ENCODE measurements around the gene BET1L. TPM values are rescaled to one million over a fixed set of nuclear protein-coding genes. Genes with fewer than 3 reads are reported as not detected.
A peak's percentile ranks its signal among the peaks of the same experiment; 100 is the strongest.
"Not testable (repeated sequence)": the region's sequence is repeated elsewhere in the genome, so short reads cannot be mapped to it uniquely, and the experiment has no call there.

Gene BET1L
- total and polyA plus RNA-seq, 2 donors (not counting 1 experiment from before 2014, with no cell fraction given) = 21.1 to 70.2 TPM

DNA sequence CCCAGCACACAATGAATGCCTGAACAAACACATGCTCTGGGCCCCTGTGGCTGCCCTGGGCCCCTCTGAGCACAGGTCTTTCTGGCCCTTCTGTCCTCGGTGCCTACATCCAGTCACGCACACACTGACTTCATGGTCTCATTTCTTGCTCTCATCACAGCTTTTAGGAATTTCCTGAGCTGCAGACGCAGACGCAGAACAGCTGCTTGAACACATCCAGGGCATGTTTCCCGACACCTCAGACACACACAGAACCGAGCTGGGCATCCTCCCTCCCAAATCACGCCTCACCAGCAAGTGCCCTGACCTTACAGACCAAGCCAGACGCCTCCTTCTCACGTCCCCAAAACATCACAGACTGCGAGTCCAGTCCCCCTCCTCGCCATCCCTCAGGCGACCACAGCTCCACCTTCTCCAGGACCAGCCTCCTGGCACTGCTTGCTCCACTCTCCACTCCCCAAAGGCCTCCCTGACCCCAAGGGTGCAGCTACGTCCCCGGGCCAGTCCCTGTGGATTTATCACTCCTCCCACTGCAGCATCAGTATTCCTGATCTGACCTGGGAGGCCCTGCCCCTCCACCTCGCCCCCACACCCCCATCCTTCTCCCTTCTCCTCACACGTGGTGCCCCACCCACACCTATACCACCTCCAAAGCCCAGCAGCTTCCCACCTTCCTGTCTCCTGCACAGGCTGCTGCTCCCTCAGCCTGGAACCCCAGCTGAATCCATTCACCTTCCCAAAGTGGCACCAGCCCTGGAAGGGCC is 16.0 kb upstream of the BET1L start:
- Histone ChIP-seq H4K20me1 (ENCODE audit: control insufficient read depth, extremely low read depth, insufficient read depth, low read length) (no peaks in the 10 kb centered on the region), H3K36me3 (ENCODE audit: control insufficient read depth, insufficient read depth, low read length) (peaks cover 1% of the 10 kb centered on the region), H3K9ac (ENCODE audit: insufficient read depth, low read length) (no peak overlapping the region), H3K4me2 (ENCODE audit: extremely low read depth, insufficient read depth, low read length) (no peak overlapping the region), H2AFZ (ENCODE audit: low read length) (no peak overlapping the region), H3K27me3 (ENCODE audit: control insufficient read depth, insufficient read depth, low read length) (no peaks in the 10 kb centered on the region), H3K27ac (ENCODE audit: insufficient read depth, low read length) (peak overlapping the region; percentile 61), H3K9me3 (ENCODE audit: control insufficient read depth, insufficient read depth, low read depth, low read length) (no peaks in the 10 kb centered on the region), H3K4me3 (replicated peaks in 1 of 4; ENCODE audit: control extremely low read depth in 1 of 4, insufficient read depth in 1 of 4, low read depth in 3 of 4, low read length in 4 of 4) (no peak overlapping the region), H3K79me2 (ENCODE audit: control insufficient read depth, insufficient read depth, low read length) (no peaks in the 10 kb centered on the region), H3K4me1 (ENCODE audit: control insufficient read depth, extremely low read depth, insufficient read depth, low read length) (peaks cover 10% of the 10 kb centered on the region)
- DNase-seq (ENCODE audit: low read depth in 2 of 2) = peak in 1 of 2 donors; percentile 39
- TF ChIP-seq CTCF (conservative IDR thresholded peaks at IDR 0.05 in 1 of 2, IDR thresholded peaks at IDR 0.05 in 1 of 2; ENCODE audit: low read depth in 1 of 2, low read length in 2 of 2) (no peak), EZH2 (IDR thresholded peaks at IDR 0.05; ENCODE audit: low read length, missing control alignments) (no peak)

- H3K9me3 ChIP-seq (ENCODE audit: control insufficient read depth, insufficient read depth, low read depth, low read length) = no peaks in the 10 kb centered on the region
- no peaks in the 10 kb centered on the region for H4K20me1 ChIP-seq (ENCODE audit: control insufficient read depth, extremely low read depth, insufficient read depth, low read length)
- H3K27ac ChIP-seq (ENCODE audit: insufficient read depth, low read length) = peak overlapping the region; percentile 44
- no peak overlapping the region for H2AFZ ChIP-seq (ENCODE audit: low read length)
- H3K4me3 ChIP-seq (replicated peaks in 1 of 4; ENCODE audit: control extremely low read depth in 1 of 4, insufficient read depth in 1 of 4, low read depth in 3 of 4, low read length in 4 of 4) = no peak overlapping the region
- H3K79me2 ChIP-seq (ENCODE audit: control insufficient read depth, insufficient read depth, low read length) = no peaks in the 10 kb centered on the region
- H3K36me3 ChIP-seq (ENCODE audit: control insufficient read depth, insufficient read depth, low read length) = peaks cover 1% of the 10 kb centered on the region
- H3K4me1 ChIP-seq (ENCODE audit: control insufficient read depth, extremely low read depth, insufficient read depth, low read length) = peaks cover 10% of the 10 kb centered on the region
- DNase-seq (ENCODE audit: low read depth in 2 of 2) = no peak
- H3K4me2 ChIP-seq (ENCODE audit: extremely low read depth, insufficient read depth, low read length) = no peak overlapping the region
- H3K9ac ChIP-seq (ENCODE audit: insufficient read depth, low read length) = no peak overlapping the region
- H3K27me3 ChIP-seq (ENCODE audit: control insufficient read depth, insufficient read depth, low read length) = no peaks in the 10 kb centered on the region
- TF ChIP-seq CTCF (conservative IDR thresholded peaks at IDR 0.05 in 1 of 2, IDR thresholded peaks at IDR 0.05 in 1 of 2; ENCODE audit: low read depth in 1 of 2, low read length in 2 of 2) = no peak
- TF ChIP-seq EZH2 (IDR thresholded peaks at IDR 0.05; ENCODE audit: low read length, missing control alignments) = no peak
Observed at GRCh38 chr11:221998-222789, 15.0 kb upstream of the BET1L start.

- no peak overlapping the region for H3K4me3 ChIP-seq (replicated peaks in 1 of 4; ENCODE audit: control extremely low read depth in 1 of 4, insufficient read depth in 1 of 4, low read depth in 3 of 4, low read length in 4 of 4)
- no peak overlapping the region for H3K4me2 ChIP-seq (ENCODE audit: extremely low read depth, insufficient read depth, low read length)
- H3K27me3 ChIP-seq (ENCODE audit: control insufficient read depth, insufficient read depth, low read length) = no peaks in the 10 kb centered on the region
- H3K9me3 ChIP-seq (ENCODE audit: control insufficient read depth, insufficient read depth, low read depth, low read length) = no peaks in the 10 kb centered on the region
- H3K9ac ChIP-seq (ENCODE audit: insufficient read depth, low read length) = no peak overlapping the region
- TF ChIP-seq EZH2 (IDR thresholded peaks at IDR 0.05; ENCODE audit: low read length, missing control alignments) (no peak), CTCF (conservative IDR thresholded peaks at IDR 0.05 in 1 of 2, IDR thresholded peaks at IDR 0.05 in 1 of 2; ENCODE audit: low read depth in 1 of 2, low read length in 2 of 2) (no peak)
- H2AFZ ChIP-seq (ENCODE audit: low read length) = no peak overlapping the region
- H3K79me2 ChIP-seq (ENCODE audit: control insufficient read depth, insufficient read depth, low read length) = no peaks in the 10 kb centered on the region
- no peak for DNase-seq (ENCODE audit: low read depth in 2 of 2)
- no peak overlapping the region for H3K27ac ChIP-seq (ENCODE audit: insufficient read depth, low read length)
- H4K20me1 ChIP-seq (ENCODE audit: control insufficient read depth, extremely low read depth, insufficient read depth, low read length) = no peaks in the 10 kb centered on the region
- H3K36me3 ChIP-seq (ENCODE audit: control insufficient read depth, insufficient read depth, low read length) = peaks cover 1% of the 10 kb centered on the region
- H3K4me1 ChIP-seq (ENCODE audit: control insufficient read depth, extremely low read depth, insufficient read depth, low read length) = peaks cover 10% of the 10 kb centered on the region
Observed at GRCh38 chr11:221539-221938, 14.3 kb upstream of the BET1L start.

- not testable (repeated sequence) for H4K20me1 ChIP-seq (ENCODE audit: control insufficient read depth, extremely low read depth, insufficient read depth, low read length); H3K4me1 ChIP-seq (ENCODE audit: control insufficient read depth, extremely low read depth, insufficient read depth, low read length); H3K9ac ChIP-seq (ENCODE audit: insufficient read depth, low read length); H3K27ac ChIP-seq (ENCODE audit: insufficient read depth, low read length); H3K27me3 ChIP-seq (ENCODE audit: control insufficient read depth, insufficient read depth, low read length); DNase-seq (ENCODE audit: low read depth in 2 of 2); H3K4me3 ChIP-seq (replicated peaks in 1 of 4; ENCODE audit: control extremely low read depth in 1 of 4, insufficient read depth in 1 of 4, low read depth in 3 of 4, low read length in 4 of 4); H3K9me3 ChIP-seq (ENCODE audit: control insufficient read depth, insufficient read depth, low read depth, low read length); H3K4me2 ChIP-seq (ENCODE audit: extremely low read depth, insufficient read depth, low read length); H2AFZ ChIP-seq (ENCODE audit: low read length); H3K79me2 ChIP-seq (ENCODE audit: control insufficient read depth, insufficient read depth, low read length); H3K36me3 ChIP-seq (ENCODE audit: control insufficient read depth, insufficient read depth, low read length)
Observed at GRCh38 chr11:220641-221215, 13.5 kb upstream of the BET1L start.

Measured in fibroblast of lung (primary cell).